ENCODE measurements around the gene MUC2.

The MUC2 gene

GRCh38 chr11:1074244-1075221 is at the start of gene MUC2:
MUC2 (plus strand) TSS chr11:1074874.
- DNase-seq (ENCODE audit: low read depth in 3 of 3): no peak

- no peak for DNase-seq (ENCODE audit: low read depth in 3 of 3)
Measured at GRCh38 chr11:1025410-1026162, 49.1 kb upstream of the MUC2 start.

DNA sequence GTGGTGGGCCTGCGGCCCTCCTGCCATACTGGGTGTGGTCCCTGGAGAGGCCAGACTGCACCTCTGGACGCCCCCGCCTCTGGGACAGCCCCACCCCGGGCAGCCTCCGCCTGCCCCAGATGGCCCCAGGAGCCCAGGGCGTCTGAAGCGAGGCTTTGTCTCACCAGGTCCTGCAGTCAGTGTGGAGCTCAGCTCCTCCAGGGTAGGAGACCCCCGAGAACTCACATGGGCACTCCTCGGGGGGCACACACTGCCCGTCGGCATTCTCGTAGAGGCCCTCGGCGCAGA is 48.6 kb upstream of the MUC2 start:
- DNase-seq (ENCODE audit: low read depth in 3 of 3): no peak

GRCh38 chr11:1026641-1027482 is 47.8 kb upstream of the MUC2 start:
- no peak for DNase-seq (ENCODE audit: low read depth in 3 of 3)

- no peak for DNase-seq (ENCODE audit: low read depth in 3 of 3)
Measured at GRCh38 chr11:1027483-1028290, 47.0 kb upstream of the MUC2 start.

DNA sequence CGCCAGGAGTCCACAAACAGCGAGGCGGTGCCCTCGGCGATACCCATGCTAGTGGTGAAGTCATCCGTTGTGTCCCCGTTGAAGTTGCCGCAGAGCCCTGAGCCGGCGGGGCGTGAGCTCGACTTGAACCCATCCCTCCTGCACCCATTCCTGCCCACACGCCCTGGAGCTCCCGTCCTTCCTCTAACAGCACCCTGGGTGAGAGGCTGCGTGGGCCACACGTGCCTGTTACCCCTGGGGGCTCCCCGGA is 46.5 kb upstream of the MUC2 start:
- no peak for DNase-seq (ENCODE audit: low read depth in 3 of 3)

DNA sequence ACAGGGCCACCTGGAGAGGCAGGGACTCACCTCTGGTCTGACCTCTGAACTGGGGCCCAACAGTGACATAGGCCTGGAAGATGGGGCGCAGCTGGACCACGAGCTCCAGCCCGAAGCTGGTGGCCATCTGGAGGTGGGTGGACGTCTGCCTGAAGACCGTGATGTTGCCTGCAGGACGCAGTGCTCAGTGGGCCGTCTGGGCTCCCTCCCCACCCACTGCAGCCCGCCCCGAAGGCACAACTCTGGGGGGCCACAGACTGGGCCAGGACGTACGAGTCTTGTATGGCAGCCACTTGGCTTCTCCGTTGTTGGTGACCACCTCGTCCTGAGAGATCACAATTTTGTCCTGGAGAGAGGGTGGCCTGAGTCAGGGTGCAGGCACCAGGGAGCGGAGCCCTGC is 46.1 kb upstream of the MUC2 start:
- no peak for DNase-seq (ENCODE audit: low read depth in 3 of 3)

GRCh38 chr11:1029051-1029450 is 45.6 kb upstream of the MUC2 start:
- DNase-seq (ENCODE audit: low read depth in 3 of 3): no peak

DNA sequence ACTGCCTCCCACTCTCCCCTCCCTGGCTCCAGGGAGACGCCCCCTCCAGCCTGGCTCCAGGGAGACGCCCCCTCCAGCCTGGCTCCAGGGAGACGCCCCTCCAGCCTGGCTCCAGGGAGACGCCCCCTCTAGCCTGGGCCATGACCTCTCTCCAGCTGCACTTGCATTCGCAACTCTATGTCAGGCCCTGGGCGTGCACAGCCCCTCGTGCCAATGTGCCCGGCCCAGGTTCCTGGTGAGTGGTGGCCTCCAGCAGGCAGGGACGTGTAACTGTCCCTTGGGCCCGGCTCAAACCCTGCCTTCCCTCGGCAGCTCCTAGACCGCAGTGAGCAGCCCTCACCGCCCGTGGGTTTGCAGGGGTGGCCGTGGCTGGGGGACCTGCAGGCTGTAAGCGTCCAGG is 45.0 kb upstream of the MUC2 start:
- no peak for DNase-seq (ENCODE audit: low read depth in 3 of 3)

GRCh38 chr11:1030086-1030485 is 44.6 kb upstream of the MUC2 start:
- DNase-seq (ENCODE audit: low read depth in 3 of 3): no peak

- DNase-seq (ENCODE audit: low read depth in 3 of 3): no peak
Measured at GRCh38 chr11:1030556-1030955, 44.1 kb upstream of the MUC2 start.

- no peak for DNase-seq (ENCODE audit: low read depth in 3 of 3)
Measured at GRCh38 chr11:1031121-1031899, 43.4 kb upstream of the MUC2 start.

- no peak for DNase-seq (ENCODE audit: low read depth in 3 of 3)
Measured at GRCh38 chr11:1032310-1032891, 42.3 kb upstream of the MUC2 start.

DNA sequence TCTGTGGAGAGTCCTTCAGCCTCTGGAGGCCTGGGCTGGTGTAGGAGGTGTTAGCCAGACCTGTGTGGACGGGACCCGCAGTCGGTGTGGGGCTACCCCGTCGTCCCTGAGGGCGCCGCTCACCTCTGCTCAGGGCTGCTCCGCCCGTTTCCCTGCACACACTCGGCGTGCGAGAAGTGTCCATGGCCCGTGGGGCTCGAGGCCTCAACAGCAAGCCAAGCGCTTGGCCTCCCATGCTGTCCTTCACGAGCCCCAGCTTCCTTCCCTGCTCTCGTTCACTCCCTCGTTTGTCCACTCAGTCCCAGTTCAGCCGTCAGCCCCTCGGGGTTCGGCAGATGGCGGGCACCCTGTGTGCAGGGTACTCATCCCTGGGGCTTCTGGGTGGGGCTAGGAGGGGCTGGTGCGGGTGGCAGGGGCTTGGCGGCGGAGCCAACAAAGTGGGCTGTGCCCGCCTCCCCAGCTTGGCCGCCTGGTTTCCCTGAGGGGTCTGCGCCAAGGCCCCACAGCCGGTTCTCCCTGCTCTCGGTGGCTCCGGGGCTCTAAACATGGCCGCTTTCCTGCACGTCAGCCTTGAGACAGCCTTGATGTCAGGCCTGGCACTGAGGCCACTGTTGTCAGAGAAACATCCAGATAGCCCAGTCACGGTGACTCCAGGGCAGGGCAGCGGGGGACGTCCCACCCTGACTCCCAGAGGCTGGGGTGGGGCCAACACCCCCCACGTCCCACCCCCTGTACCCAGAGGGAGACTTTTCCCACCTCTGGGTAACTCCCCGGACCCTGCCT is 41.5 kb upstream of the MUC2 start:
- DNase-seq (ENCODE audit: low read depth in 3 of 3): no peak

DNA sequence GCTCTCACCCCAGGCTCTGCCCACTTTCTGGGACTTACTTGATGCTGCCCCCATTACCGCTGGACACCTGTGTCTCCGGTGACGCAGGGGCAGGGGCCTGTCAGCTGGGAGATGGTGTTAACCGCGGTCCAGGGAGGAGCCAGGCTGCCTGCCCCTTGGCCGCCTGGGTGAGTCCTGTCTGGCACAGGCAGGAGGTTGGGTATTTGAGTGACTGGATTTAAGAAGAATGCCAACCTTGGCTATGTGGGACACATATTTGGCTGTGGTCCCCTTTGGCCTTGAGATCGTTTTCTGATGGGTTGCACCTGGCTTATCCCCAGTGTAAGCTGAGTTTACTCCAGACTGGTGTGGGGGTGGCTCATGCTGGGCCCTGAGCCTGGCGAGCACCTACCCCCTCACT is 40.7 kb upstream of the MUC2 start:
- no peak for DNase-seq (ENCODE audit: low read depth in 3 of 3)

DNA sequence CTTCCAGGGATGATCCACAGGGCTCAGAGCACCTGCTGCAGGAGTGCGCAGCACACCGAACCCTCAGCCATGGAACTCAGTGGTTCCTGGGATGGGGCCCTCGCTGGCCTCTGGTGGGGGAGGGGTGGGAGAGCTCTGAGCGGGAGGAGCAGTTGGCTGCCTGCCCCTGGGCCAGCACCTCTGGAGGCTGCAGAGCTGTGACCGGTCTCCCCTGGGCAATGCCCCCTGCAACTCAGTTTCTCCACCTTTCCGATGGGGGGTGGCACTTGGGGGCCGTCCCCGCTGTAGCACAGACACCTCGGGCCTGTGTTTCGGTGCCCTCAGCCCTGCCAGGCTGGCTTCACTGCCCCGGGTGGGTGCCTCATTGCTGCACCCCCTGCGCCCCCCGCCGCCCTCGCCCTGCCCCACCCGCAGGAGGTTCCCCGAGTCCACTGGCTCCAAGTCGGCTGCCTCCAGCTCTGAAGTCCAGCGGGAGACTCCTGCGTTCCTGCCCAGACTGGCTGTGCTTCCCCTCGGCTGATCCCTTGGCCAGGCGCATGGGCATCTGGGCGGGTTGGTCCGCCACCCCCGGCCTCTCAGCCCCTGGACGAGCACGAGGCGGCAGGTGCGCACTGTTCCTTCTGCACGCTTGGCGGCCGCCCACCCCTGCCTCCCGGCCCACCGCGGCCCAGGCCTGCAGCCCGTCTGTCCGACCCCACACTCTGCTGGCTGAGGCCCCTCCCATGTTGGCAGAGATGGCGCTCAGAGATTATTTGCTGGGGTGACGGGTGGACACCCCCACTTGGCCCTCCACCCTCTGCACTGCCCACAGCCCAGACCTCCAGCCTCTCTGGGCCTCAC is 40.0 kb upstream of the MUC2 start:
- no peak for DNase-seq (ENCODE audit: low read depth in 3 of 3)

DNA sequence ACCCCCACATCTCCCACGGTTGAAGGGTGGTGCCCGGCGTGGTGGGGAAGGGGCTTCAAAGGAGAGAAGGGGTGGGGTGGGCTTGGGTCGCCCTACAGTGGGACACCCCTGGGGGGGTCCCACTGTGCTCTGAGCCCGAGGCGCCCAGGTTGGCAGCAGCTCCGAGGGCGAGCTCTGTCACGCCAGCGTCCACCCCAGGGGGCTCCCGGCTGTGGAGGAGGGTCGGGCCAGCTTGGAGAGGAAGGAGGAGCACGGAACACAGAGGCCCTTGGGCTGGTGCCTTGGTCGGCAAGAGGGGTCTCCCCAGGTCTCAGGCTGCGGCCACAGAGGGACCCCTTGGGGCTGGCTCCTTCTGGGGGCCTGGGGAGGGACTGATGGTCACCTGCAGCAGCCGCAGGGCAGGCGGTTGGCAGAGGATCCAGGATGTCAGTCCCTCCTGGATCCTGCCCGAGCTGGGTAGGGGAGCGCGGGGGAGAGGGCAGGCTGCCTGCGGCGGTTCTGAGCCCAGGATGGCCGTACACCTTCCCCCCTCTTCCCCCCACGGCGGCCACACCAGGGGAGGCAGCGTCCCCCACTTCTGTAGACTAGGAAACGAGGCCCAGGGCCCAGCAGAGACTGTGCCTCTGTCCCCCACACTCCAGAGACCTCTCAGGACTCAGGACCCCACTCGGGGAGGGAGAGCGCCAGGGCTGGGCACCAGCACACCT is 38.9 kb upstream of the MUC2 start:
- no peak for DNase-seq (ENCODE audit: low read depth in 3 of 3)

GRCh38 chr11:1036303-1036923 is 38.3 kb upstream of the MUC2 start, which contains the start of gene MUC6:
MUC6 (minus strand) TSS chr11:1036718; CDS start chr11:1036655, 63 bp downstream.
- DNase-seq (ENCODE audit: low read depth in 3 of 3): no peak
